HG03060 (cell line): ENCODE results near the gene RIMBP3B.
"Not testable (repeated sequence)": the region's sequence is repeated elsewhere in the genome, so short reads cannot be mapped to it uniquely, and the experiment has no call there.

ENCODE experiments used
- ATAC-seq: cut with Tn5 transposase; IDR thresholded peaks from one replicate; pipeline ENCODE4 v1.9.1; 2021; ENCODE audit warnings: low read depth, moderate number of reproducible peaks; ENCODE audit not compliant: unreplicated experiment

Gene RIMBP3B, protein sequence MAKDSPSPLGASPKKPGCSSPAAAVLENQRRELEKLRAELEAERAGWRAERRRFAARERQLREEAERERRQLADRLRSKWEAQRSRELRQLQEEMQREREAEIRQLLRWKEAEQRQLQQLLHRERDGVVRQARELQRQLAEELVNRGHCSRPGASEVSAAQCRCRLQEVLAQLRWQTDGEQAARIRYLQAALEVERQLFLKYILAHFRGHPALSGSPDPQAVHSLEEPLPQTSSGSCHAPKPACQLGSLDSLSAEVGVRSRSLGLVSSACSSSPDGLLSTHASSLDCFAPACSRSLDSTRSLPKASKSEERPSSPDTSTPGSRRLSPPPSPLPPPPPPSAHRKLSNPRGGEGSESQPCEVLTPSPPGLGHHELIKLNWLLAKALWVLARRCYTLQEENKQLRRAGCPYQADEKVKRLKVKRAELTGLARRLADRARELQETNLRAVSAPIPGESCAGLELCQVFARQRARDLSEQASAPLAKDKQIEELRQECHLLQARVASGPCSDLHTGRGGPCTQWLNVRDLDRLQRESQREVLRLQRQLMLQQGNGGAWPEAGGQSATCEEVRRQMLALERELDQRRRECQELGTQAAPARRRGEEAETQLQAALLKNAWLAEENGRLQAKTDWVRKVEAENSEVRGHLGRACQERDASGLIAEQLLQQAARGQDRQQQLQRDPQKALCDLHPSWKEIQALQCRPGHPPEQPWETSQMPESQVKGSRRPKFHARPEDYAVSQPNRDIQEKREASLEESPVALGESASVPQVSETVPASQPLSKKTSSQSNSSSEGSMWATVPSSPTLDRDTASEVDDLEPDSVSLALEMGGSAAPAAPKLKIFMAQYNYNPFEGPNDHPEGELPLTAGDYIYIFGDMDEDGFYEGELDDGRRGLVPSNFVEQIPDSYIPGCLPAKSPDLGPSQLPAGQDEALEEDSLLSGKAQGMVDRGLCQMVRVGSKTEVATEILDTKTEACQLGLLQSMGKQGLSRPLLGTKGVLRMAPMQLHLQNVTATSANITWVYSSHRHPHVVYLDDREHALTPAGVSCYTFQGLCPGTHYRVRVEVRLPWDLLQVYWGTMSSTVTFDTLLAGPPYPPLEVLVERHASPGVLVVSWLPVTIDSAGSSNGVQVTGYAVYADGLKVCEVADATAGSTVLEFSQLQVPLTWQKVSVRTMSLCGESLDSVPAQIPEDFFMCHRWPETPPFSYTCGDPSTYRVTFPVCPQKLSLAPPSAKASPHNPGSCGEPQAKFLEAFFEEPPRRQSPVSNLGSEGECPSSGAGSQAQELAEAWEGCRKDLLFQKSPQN (N-terminal part only)

DNA sequence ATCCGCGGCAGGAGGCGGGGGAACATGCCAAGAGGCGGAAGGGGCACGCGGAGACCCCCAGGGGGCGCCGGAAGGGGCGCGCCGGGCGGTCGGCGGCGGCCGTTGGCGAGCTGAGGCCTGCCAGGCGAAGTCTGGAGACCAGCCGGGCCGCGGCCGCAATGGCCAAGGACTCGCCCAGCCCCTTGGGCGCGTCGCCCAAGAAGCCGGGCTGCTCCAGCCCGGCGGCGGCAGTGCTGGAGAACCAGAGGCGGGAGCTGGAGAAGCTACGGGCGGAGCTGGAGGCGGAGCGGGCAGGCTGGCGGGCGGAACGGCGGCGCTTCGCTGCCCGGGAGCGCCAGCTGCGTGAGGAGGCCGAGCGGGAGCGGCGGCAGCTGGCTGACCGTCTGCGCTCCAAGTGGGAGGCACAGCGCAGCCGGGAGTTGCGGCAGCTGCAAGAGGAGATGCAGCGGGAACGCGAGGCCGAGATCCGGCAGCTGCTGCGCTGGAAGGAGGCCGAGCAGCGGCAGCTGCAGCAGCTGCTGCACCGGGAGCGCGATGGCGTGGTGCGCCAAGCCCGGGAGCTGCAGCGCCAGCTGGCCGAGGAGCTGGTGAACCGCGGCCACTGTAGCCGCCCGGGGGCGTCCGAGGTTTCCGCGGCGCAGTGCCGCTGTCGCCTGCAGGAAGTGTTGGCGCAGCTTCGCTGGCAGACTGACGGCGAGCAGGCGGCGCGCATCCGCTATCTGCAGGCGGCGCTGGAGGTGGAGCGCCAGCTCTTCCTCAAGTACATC, at the start of gene RIMBP3B:
Gene RIMBP3B (plus strand): TSS at position 51 of the 767 bp plus-strand sequence. CDS start 108 bp downstream, at position 159.
- not testable (repeated sequence) for ATAC-seq

DNA sequence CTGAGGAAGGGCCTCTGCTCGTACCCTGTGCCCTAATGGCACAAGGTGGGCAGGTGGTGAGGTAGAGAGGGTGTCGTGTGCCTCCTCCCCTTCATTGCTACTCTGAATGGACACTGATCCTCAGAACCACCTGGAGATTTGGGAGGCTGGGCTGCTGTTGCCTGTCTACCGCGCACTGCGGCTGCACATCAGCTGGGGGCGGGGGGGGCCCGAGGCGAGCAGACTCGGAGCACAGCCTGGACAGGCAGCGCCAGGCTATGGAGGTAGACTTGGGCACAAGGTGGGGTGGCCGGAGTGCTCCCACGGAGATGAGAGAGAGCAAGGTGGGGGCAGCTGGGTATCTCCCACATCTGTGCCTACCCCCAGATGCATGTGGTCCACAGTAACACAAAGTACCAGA, 26.0 kb upstream of the RIMBP3B start:
- ATAC-seq: not testable (repeated sequence)

DNA sequence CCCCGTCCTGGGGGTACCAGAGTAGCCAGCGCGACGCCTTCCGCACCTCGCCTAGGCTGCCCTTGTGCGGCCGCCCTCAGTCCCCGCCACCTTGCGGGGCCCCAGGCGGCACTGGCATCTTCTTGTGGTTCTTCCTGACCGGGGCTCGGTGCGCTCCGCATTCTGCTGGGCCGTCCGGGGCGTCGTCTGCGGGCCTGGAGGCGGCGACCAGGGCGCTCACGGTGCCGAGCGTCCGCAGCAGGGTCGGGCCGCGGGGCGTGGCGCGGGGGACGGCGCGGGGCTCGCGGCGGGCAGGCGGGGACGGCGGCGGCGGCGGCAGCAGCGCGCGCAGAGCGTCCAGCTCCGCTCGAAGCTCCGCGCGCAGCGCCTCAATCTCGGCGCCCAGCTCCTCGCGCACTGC, 23.0 kb upstream of the RIMBP3B start:
- ATAC-seq: not testable (repeated sequence)

DNA sequence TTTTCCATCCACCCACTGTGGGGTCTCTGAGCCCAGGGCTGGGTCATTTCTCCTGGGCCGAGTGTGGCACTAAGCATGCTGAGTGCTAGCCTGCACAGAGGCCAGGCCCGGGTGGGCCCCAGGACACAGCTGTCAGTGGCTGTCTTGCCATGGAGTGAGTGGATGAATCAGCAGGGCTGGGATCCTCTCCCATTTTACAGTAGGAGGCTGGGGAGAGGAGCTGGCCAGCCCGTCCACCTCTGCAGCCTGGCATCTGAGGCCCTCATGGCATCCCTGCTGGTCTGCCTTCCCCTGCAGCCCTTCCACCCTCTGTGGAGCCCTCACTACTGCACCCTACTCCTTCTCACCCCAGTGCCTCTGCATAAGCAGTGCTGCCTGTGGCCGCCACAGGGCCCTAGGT, 21.1 kb upstream of the RIMBP3B start:
- ATAC-seq: not testable (repeated sequence)

DNA sequence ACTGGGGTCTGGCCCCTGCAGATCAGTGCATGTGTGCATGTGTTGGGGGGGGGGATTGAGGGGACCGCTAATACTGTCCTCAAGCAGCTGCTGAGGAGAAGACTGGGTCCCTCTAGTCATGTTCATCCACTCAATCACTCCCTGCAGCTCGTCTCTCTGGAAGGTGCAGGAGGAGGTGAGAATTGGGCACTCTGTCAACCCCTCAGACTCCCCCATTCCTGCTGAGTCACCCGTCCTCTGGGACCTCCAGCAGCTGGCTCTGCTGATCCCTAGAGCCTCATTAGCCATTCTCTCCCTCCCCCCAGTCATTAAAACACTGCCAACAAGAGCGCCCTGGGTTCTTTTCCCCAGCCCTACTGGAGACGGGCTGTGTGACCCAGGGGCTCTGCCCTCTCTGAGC, 20.5 kb upstream of the RIMBP3B start:
- not testable (repeated sequence) for ATAC-seq

DNA sequence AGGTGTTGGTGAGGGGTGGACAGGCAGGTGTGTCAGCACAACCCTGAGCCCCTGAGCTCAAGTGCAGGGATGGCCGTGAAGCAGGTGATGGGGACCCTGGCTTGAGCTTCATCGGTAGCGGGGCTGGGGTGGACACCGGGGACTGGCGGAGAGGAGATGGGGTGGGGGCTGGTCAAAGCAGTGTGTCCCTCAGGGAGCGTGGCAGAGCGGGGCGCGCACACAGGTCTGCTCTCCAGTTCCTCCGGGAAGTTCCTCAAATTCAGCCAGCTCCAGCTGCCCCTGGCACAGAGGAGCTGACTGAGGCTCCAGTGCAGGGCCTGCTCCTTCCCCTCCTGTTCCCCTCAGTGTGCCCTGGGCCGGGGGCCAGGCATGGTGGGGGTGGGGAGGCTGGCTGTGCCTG, 19.7 kb upstream of the RIMBP3B start:
- not testable (repeated sequence) for ATAC-seq

DNA sequence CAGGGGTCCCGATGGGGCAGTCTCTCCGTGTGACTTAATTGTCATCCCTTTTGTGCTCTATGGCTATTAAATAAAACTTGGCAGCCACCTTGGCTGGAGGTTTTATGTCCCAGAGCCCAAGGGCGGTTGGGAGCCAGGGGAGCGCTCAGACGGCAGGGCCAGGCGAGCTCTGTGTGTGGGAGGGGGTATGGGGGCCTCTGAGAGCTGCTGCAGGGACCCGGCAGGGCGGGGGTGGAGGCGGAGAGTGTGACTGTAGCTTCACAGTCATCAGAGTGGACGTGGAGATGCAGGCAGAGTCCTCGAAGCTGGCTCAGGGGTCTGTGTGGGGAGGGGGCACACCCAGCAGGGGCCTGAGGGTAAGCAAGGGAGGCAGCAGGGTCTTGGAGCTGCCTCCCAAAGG, 19.2 kb upstream of the RIMBP3B start:
- not testable (repeated sequence) for ATAC-seq

DNA sequence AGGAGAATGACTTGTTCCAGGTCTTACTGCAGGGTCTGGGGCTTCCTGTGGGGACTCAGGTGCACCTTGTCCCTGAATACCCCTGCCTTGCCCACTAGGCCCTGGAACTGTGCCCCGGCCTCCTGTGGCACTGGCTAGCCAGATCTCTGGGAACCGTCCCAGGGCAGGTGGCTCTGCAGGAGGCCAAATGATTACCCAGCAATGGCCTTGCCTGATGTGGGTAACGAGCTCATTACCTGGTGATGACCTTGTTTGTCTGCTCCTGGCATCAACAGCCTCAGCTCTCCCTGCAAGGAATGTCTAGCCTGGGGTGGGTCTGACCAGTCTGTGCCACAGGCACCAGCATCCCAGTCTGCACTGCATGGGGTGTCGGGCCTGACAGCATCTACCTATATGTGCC, 18.2 kb upstream of the RIMBP3B start:
- ATAC-seq: not testable (repeated sequence)

DNA sequence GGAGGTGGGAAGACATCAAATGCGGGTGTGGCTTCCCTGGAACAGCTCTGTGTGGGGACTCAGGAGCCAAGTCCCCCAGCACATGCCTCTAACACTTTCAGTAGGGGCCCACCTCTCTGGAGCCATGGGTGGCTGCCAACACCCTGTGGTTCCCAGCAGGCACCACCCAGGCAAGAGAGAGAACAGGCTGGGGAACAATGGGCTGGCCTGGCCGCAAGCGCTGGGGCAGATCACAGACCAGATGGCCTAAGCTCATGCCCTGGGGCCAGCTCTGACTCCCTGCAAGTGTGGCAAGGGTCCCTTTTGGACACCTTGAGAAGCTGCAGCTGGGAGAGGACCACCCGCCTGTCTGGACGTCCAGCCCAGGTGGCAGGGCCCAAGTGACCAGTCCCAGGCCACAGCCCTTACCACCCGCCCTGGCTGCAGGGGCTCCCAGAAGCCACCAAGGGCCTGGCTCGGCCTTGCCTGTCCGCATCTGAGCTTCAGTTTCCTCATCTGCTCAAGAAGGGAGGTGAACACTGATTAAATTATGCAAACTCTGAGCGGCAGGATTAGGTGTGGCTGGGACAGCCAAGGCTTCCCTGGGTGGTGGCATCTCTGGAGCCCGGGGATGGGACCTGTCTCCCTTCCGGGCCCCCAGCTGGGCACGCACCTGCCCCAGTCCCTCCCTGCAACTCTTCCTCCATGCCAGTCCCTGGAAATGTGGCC, 14.8 kb upstream of the RIMBP3B start:
- not testable (repeated sequence) for ATAC-seq

DNA sequence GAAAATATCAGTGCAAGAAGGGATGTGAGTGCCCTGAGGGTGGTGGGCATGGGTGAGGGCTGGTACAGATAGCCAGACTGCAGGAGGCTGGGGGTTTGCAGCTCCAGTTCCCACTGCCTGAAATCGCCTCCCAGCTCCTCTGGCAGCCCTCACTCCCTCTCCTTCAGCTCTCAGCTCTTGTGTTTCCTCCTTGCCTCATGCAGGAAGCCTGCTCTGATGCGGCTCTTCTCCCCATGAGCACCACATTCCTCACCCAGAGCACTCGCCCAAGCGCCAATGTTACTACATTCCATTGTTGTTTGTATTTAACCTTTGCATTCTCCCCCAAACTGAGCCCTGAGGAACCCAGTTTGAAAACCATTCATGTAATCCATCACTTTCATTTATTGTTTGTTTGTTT, 7.7 kb upstream of the RIMBP3B start:
- ATAC-seq: not testable (repeated sequence)

DNA sequence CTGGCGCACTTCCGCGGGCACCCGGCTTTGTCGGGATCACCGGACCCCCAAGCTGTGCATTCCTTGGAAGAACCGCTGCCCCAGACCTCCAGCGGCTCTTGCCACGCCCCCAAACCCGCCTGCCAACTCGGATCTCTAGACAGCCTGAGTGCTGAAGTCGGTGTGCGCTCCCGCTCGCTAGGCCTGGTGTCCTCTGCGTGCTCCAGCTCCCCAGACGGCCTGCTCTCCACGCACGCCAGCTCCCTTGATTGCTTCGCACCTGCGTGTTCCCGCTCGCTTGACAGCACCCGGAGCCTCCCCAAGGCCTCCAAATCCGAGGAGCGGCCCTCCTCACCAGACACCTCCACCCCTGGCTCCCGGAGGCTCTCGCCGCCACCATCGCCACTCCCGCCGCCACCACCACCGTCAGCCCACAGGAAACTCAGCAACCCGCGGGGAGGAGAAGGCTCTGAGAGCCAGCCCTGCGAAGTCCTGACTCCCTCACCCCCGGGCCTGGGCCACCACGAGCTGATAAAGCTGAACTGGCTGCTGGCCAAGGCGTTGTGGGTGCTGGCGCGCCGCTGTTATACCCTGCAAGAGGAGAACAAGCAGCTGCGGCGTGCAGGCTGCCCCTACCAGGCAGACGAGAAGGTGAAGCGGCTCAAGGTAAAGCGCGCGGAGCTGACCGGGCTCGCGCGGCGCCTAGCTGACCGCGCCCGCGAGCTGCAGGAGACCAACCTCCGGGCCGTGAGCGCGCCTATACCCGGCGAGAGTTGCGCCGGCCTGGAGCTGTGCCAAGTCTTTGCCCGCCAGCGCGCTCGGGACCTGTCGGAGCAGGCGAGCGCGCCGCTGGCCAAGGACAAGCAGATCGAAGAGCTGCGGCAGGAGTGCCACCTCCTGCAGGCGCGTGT, 1.2 kb downstream of the RIMBP3B start:
- not testable (repeated sequence) for ATAC-seq

DNA sequence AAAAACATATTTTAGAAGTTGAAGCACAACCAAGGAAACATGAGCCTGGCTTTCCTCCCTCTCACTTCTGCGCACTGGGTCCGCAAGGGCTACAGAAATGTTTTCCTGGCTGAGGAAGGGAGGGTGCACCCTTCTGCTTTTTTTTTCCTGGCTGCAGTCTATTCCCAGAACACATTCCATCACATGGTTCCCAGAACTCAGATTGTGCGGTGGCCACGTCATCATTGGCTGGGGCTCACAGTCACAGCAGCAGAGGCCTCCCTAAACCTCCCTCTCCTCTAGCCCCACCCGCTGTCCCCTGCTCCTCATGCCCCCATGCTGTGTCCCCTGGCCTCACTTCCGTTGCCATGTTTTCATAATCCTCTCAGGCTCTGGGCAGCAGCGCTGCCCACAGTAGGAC, 5.9 kb downstream of the RIMBP3B start:
- ATAC-seq: not testable (repeated sequence)

DNA sequence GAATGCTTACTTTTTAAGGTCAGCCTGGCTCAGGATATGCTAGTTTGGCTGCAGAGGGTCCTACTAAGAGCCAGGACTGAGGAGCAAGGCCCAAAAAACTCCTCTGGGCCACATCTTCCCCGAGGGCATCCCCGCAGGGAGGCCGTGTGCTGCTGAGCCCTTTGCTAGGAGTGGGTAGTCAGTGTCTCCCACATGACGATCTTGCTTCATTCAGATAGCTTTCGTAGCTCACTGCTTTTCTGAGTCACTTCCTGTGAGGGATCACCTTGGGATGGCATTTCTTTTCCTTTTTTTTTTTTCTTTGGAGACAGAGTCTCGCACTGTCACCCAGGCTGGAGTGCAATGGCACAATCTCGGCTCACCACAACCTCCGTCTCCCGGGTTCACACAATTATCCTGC, 6.5 kb downstream of the RIMBP3B start:
- ATAC-seq: not testable (repeated sequence)

DNA sequence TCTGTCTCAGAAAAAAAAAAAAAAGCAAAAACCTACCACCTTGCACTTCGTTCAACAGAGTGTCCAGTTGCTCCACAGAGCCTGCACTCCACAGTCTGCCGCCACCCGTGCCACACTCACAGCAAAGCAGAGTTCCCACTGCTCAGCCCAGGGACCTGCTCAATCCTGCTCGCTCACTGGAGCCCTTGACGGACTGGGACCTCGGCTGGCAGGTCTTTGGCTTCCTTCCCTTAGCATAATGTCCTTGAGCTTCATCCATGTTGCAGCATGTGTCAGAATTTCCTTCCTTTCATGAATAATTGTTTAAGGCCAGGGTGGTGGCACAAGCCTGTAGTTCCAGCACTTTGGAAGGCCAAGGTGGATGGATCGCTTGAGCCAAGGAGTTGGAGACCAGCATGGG, 11.1 kb downstream of the RIMBP3B start:
- ATAC-seq: not testable (repeated sequence)

DNA sequence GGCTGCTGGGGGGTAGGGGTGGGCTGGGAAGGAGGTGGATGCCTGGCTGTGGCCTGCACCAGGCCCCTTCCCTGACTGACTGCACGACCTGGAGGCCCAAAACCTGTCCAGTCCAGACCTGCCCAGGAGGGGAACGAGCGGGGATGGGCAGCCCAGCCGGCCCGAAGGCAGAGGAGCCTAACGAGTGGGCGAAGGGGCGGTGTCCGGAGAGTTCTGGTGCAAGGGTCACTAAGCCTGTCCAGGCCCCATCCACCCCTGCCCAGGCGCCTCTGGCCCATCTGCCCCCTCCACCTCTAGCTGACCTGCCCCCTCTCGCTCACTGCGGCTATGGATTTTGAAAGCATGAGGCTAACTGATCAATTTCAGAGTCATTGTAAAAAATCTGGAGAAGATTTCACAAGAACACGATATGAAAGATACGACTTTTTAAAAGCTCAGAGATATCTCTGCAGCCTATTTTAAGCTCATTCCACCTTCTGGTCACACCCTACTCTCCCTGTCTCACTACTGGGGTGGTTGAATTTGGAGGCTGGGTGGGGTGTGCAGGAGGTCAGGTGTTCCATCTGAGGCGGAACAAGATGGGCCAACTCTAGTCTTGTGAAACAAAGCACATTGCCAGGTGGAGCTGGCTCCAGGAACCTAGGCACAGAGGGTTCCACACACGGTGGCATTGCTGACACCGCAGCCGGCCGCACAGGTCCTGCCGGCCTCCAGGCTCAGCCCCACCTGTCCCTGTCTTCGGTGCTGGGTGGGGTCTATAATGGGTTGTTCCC, 17.8 kb downstream of the RIMBP3B start:
- ATAC-seq: not testable (repeated sequence)

DNA sequence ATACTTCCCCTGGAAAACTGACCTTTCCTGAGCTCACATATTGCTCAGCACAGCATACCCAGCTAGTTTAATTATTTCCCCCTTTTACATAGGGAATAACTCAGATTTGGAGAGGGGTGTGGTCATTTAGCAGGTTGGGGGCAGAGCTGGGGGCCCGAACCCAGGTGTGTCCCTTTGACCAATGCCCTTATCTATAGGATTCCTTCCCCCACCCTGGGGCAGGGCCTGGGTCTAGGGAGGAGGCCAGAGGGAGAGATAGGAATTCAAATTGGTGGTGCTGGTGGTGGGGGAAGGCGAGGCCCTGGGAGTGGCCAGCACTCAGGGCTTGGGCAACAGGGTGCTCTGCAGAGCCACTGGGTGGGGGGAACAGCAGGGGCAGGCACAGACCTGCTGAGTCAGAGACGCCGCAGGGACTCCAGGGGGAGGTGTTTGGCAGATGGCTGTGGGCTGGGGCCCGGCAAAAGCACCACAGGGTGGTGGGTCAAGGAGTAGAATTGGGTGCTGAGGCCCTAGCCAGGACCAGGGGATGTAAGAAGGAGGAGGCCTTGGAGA, 19.3 kb downstream of the RIMBP3B start:
- not testable (repeated sequence) for ATAC-seq

DNA sequence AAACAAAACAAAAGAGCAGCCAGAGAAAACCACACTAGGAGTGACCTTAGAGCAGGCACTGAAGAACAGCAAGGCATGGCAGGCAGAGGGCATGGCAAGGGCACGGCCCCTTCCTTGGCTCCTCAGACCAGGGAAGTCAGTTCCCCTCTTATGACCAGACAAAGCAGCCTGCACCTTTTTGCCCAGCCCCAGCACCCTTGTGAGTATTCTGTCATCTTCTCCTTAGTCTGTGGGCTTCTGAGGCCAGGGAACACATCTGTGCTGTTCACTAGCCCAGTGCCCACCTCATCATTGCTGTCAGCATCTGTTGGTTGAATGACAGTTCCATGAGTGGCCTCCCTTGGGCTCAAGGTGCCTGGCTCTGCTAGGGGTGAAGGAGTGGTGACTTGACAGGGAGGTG, 23.6 kb downstream of the RIMBP3B start:
- not testable (repeated sequence) for ATAC-seq
